ENCODE results near the gene SLC43A2.

GRCh38 chr17:1653735-1654134, 25.1 kb upstream of the SLC43A2 start:
- TF ChIP-seq CTCF (conservative IDR thresholded peaks at IDR 0.05; ENCODE audit: low read depth, low read length), result no peak
- TF ChIP-seq EZH2 (IDR thresholded peaks at IDR 0.05; ENCODE audit: borderline replicate concordance, low read depth, low read length, poor library complexity, severe bottlenecking), result no peak

All from A673 (cell line).